SKM-1 (cell line): ENCODE measurements around the gene UTP11.

Experiments
- DNase-seq: peaks from one replicate; lab custom pipeline; 2025; ENCODE audit not compliant: unreplicated experiment; lab: John Stamatoyannopoulos, UW

Gene UTP11

GRCh38 chr1:38045401-38046332 is 33.1 kb downstream of the UTP11 start:
- DNase-seq = no peak

- DNase-seq = no peak
These were observed 33.9 kb downstream of the UTP11 start, which contains the start of gene POU3F1 for GRCh38 chr1:38046333-38046883. Gene POU3F1 (minus strand): TSS chr1:38046793. CDS start chr1:38046743, 50 bp downstream.

GRCh38 chr1:38046884-38047602 is 34.5 kb downstream of the UTP11 start:
- no peak for DNase-seq

GRCh38 chr1:38047603-38048141 is 35.1 kb downstream of the UTP11 start:
- no peak for DNase-seq

GRCh38 chr1:38050397-38051078 is 38.0 kb downstream of the UTP11 start:
- no peak for DNase-seq

- no peak for DNase-seq
These were observed 38.6 kb downstream of the UTP11 start for GRCh38 chr1:38051079-38051543.

GRCh38 chr1:38052750-38053415 is 40.3 kb downstream of the UTP11 start:
- no peak for DNase-seq

- no peak for DNase-seq
These were observed 41.0 kb downstream of the UTP11 start for GRCh38 chr1:38053416-38054091.

GRCh38 chr1:38055398-38055797 is 42.9 kb downstream of the UTP11 start:
- no peak for DNase-seq

GRCh38 chr1:38055965-38056364 is 43.4 kb downstream of the UTP11 start:
- DNase-seq = no peak

- no peak for DNase-seq
These were observed 47.2 kb downstream of the UTP11 start for GRCh38 chr1:38059635-38060250.

GRCh38 chr1:38060498-38060897 is 48.0 kb downstream of the UTP11 start:
- no peak for DNase-seq

GRCh38 chr1:38061290-38061689 is 48.8 kb downstream of the UTP11 start:
- DNase-seq = no peak

- DNase-seq = no peak
These were observed 49.4 kb downstream of the UTP11 start for GRCh38 chr1:38061883-38062328.

- DNase-seq = no peak
These were observed 50.1 kb downstream of the UTP11 start for GRCh38 chr1:38062361-38063288.

- DNase-seq = no peak
These were observed 51.1 kb downstream of the UTP11 start for GRCh38 chr1:38063616-38064015.

- DNase-seq = no peak
These were observed 51.8 kb downstream of the UTP11 start for GRCh38 chr1:38064197-38064903.
